ENCODE results near the gene CCDC9B.

Gene CCDC9B

GRCh38 chr15:40332113-40332781 lies 8.5 kb downstream of the CCDC9B start:
- Histone ChIP-seq H3K9ac (ENCODE audit: insufficient read length, low read depth) (no peak overlapping the region), H3K4me3 (ENCODE audit: insufficient read length, low read depth) (no peak overlapping the region), H3K4me1 (ENCODE audit: insufficient read depth, insufficient read length) (peaks cover 12% of the 10 kb centered on the region), H3K9me3 (ENCODE audit: insufficient read depth, low read length) (no peaks in the 10 kb centered on the region), H3K27me3 (ENCODE audit: insufficient read depth, insufficient read length) (no peaks in the 10 kb centered on the region), H3K36me3 (ENCODE audit: insufficient read depth, insufficient read length, low read length) (peaks cover 24% of the 10 kb centered on the region)
- no peak for DNase-seq (ENCODE audit: low read depth, low spot score)
- TF ChIP-seq SUZ12 (IDR thresholded peaks at IDR 0.05; ENCODE audit: extremely low read depth, insufficient read depth, insufficient read length): no peak

GRCh38 chr15:40331637-40332036 lies 9.1 kb downstream of the CCDC9B start:
- DNase-seq (ENCODE audit: low read depth, low spot score): no peak
- Histone ChIP-seq H3K4me3 (ENCODE audit: insufficient read length, low read depth) (no peak overlapping the region), H3K9me3 (ENCODE audit: insufficient read depth, low read length) (no peaks in the 10 kb centered on the region), H3K4me1 (ENCODE audit: insufficient read depth, insufficient read length) (peaks cover 9% of the 10 kb centered on the region), H3K27me3 (ENCODE audit: insufficient read depth, insufficient read length) (no peaks in the 10 kb centered on the region), H3K9ac (ENCODE audit: insufficient read length, low read depth) (no peak overlapping the region), H3K36me3 (ENCODE audit: insufficient read depth, insufficient read length, low read length) (peaks cover 28% of the 10 kb centered on the region)
- TF ChIP-seq YY1 (IDR thresholded peaks at IDR 0.05; ENCODE audit: insufficient read depth, insufficient read length) (no peak), SUZ12 (IDR thresholded peaks at IDR 0.05; ENCODE audit: extremely low read depth, insufficient read depth, insufficient read length) (no peak), ZNF274 (IDR thresholded peaks at IDR 0.05; ENCODE audit: low read depth, low read length) (no peak)

- TF ChIP-seq YY1 (IDR thresholded peaks at IDR 0.05; ENCODE audit: insufficient read depth, insufficient read length): no peak
- no peak for TF ChIP-seq SUZ12 (IDR thresholded peaks at IDR 0.05; ENCODE audit: extremely low read depth, insufficient read depth, insufficient read length)
- no peak for TF ChIP-seq ZNF274 (IDR thresholded peaks at IDR 0.05; ENCODE audit: low read depth, low read length)
- Histone ChIP-seq H3K36me3 (ENCODE audit: insufficient read depth, insufficient read length, low read length) (peaks cover 32% of the 10 kb centered on the region), H3K9me3 (ENCODE audit: insufficient read depth, low read length) (no peaks in the 10 kb centered on the region), H3K4me3 (ENCODE audit: insufficient read length, low read depth) (no peak overlapping the region), H3K4me1 (ENCODE audit: insufficient read depth, insufficient read length) (peaks cover 9% of the 10 kb centered on the region), H3K27me3 (ENCODE audit: insufficient read depth, insufficient read length) (no peaks in the 10 kb centered on the region), H3K9ac (ENCODE audit: insufficient read length, low read depth) (no peak overlapping the region)
- DNase-seq (ENCODE audit: low read depth, low spot score): no peak
Measured at GRCh38 chr15:40331026-40331425, 9.7 kb downstream of the CCDC9B start.

- no peak for DNase-seq (ENCODE audit: low read depth, low spot score)
- no peak for TF ChIP-seq YY1 (IDR thresholded peaks at IDR 0.05; ENCODE audit: insufficient read depth, insufficient read length)
- no peak for TF ChIP-seq SUZ12 (IDR thresholded peaks at IDR 0.05; ENCODE audit: extremely low read depth, insufficient read depth, insufficient read length)
- TF ChIP-seq ZNF274 (IDR thresholded peaks at IDR 0.05; ENCODE audit: low read depth, low read length): no peak
- Histone ChIP-seq H3K36me3 (ENCODE audit: insufficient read depth, insufficient read length, low read length) (peaks cover 38% of the 10 kb centered on the region), H3K27me3 (ENCODE audit: insufficient read depth, insufficient read length) (no peaks in the 10 kb centered on the region), H3K4me3 (ENCODE audit: insufficient read length, low read depth) (no peak overlapping the region), H3K4me1 (ENCODE audit: insufficient read depth, insufficient read length) (peaks cover 7% of the 10 kb centered on the region), H3K9ac (ENCODE audit: insufficient read length, low read depth) (no peak overlapping the region), H3K9me3 (ENCODE audit: insufficient read depth, low read length) (no peaks in the 10 kb centered on the region)
Measured at GRCh38 chr15:40330368-40330836, 10.3 kb downstream of the CCDC9B start.

DNA sequence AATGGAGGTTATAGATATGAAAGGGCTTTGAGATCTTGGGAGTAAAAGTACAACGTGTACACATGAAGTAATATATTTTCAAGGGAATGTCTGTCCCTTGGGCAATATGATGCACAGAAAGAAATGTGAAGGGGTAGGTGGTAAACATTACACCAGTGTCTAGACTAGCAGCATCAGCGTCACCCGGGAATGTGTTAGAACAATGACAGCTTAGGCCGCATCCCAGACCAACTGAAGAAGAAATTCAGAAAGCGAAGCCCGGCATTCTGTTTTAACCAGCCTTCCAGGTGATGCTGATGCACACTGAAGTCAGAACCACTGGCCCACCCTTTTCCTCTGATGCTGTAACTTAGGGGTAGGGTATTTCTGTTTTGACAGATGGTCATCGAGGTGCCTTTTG lies 10.9 kb downstream of the CCDC9B start:
- no peaks in the 10 kb centered on the region for H3K9me3 ChIP-seq (ENCODE audit: insufficient read depth, low read length)
- H3K36me3 ChIP-seq (ENCODE audit: insufficient read depth, insufficient read length, low read length): peaks cover 38% of the 10 kb centered on the region
- no peak overlapping the region for H3K4me3 ChIP-seq (ENCODE audit: insufficient read length, low read depth)
- H3K27me3 ChIP-seq (ENCODE audit: insufficient read depth, insufficient read length): no peaks in the 10 kb centered on the region
- TF ChIP-seq SUZ12 (IDR thresholded peaks at IDR 0.05; ENCODE audit: extremely low read depth, insufficient read depth, insufficient read length) (no peak), ZNF274 (IDR thresholded peaks at IDR 0.05; ENCODE audit: low read depth, low read length) (no peak), YY1 (IDR thresholded peaks at IDR 0.05; ENCODE audit: insufficient read depth, insufficient read length) (no peak)
- H3K9ac ChIP-seq (ENCODE audit: insufficient read length, low read depth): no peak overlapping the region
- no peak for DNase-seq (ENCODE audit: low read depth, low spot score)
- H3K4me1 ChIP-seq (ENCODE audit: insufficient read depth, insufficient read length): peaks cover 10% of the 10 kb centered on the region

DNA sequence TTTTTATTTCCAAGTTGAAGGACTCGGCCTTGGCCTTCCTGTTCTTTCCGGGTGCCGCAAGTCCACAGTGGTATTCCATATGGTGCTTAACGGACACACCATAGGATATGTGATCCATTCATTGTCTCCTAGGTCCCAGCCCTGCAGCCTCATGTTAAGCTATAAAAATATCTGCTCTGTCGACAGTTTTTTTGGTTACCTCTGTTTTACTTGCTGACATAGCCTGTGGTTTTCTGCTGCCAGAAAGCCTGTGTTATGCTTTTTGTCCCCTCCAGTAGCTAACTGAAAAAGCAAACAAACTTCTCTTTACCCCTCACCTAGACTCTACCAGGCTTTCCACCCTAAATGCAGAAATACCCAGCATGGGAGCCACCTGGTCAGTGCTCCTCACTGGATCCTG lies 12.0 kb downstream of the CCDC9B start:
- TF ChIP-seq YY1 (IDR thresholded peaks at IDR 0.05; ENCODE audit: insufficient read depth, insufficient read length) (no peak), ZNF274 (IDR thresholded peaks at IDR 0.05; ENCODE audit: low read depth, low read length) (no peak), SUZ12 (IDR thresholded peaks at IDR 0.05; ENCODE audit: extremely low read depth, insufficient read depth, insufficient read length) (no peak)
- Histone ChIP-seq H3K4me1 (ENCODE audit: insufficient read depth, insufficient read length) (peaks cover 9% of the 10 kb centered on the region), H3K9me3 (ENCODE audit: insufficient read depth, low read length) (no peaks in the 10 kb centered on the region), H3K36me3 (ENCODE audit: insufficient read depth, insufficient read length, low read length) (peaks cover 38% of the 10 kb centered on the region), H3K27me3 (ENCODE audit: insufficient read depth, insufficient read length) (no peaks in the 10 kb centered on the region), H3K9ac (ENCODE audit: insufficient read length, low read depth) (no peak overlapping the region), H3K4me3 (ENCODE audit: insufficient read length, low read depth) (no peak overlapping the region)
- DNase-seq (ENCODE audit: low read depth, low spot score): no peak

DNA sequence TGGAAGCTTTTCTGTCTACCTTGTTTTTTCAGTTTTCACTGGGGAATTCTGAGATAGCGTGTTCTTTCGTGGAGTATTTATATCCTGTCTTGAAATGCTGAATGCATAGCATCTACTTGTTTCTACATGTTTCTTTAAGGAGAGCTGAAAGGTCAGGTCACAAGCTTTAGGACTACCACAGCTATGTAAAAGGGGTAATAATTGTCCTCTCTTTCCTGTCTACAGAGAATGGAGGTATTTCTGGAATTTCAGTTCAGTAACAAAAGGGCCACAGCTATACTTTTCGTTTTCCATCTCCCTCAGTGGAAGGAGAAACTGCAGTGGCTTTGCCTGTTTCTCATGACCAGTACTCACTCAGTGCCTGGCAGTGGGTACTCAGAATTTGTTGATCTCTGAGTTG lies 12.6 kb downstream of the CCDC9B start:
- Histone ChIP-seq H3K36me3 (ENCODE audit: insufficient read depth, insufficient read length, low read length) (peaks cover 38% of the 10 kb centered on the region), H3K4me3 (ENCODE audit: insufficient read length, low read depth) (no peak overlapping the region), H3K4me1 (ENCODE audit: insufficient read depth, insufficient read length) (peaks cover 8% of the 10 kb centered on the region), H3K9me3 (ENCODE audit: insufficient read depth, low read length) (no peaks in the 10 kb centered on the region), H3K9ac (ENCODE audit: insufficient read length, low read depth) (no peak overlapping the region), H3K27me3 (ENCODE audit: insufficient read depth, insufficient read length) (no peaks in the 10 kb centered on the region)
- no peak for TF ChIP-seq SUZ12 (IDR thresholded peaks at IDR 0.05; ENCODE audit: extremely low read depth, insufficient read depth, insufficient read length)
- TF ChIP-seq YY1 (IDR thresholded peaks at IDR 0.05; ENCODE audit: insufficient read depth, insufficient read length): no peak
- TF ChIP-seq ZNF274 (IDR thresholded peaks at IDR 0.05; ENCODE audit: low read depth, low read length): no peak
- DNase-seq (ENCODE audit: low read depth, low spot score): no peak
